ES-I3 (cell line): Measurements from ENCODE around the gene ZNF608.

Experiments used
- H3K36me3 ChIP-seq: 2 replicates; pipeline ENCODE4 v1.6.1; 2013; ENCODE audit warnings: mild to moderate bottlenecking, low read length, control low read depth, moderate library complexity; ENCODE audit not compliant: insufficient read depth
- H3K4me1 ChIP-seq: 2 replicates; pipeline ENCODE4 v1.6.1; 2013; ENCODE audit warnings: mild to moderate bottlenecking, control low read depth, low read length; ENCODE audit not compliant: insufficient read depth
- H3K9ac ChIP-seq: 2 replicates; pipeline ENCODE4 v1.6.1; 2013; ENCODE audit warnings: low read depth, mild to moderate bottlenecking, low read length, moderate library complexity
- H3K9me3 ChIP-seq: 2 replicates; pipeline ENCODE4 v1.6.1; 2013; ENCODE audit warnings: mild to moderate bottlenecking, low read length, moderate library complexity; ENCODE audit not compliant: control insufficient read depth, insufficient read depth

The ZNF608 gene

DNA sequence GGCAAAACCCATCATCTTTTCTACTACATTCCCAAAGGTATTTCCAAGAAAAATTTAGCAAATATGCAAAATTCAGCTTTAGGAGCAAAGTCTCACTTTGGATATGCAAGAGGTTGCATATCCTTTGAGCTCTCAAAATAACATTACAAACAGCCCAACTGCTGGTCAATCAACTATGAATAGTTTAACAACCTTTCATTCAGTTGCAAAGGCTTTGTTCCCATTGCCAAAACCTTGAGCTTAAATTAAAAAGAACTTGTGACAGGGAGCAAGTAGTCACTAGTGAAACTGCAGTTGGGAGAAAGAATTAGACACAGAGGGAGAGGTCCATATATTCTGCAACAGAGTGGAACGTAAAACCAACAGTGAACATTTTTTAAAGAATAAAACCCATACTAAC is 8.8 kb downstream of the ZNF608 start:
- H3K9ac ChIP-seq = no peak overlapping the region
- peaks cover 12% of the 10 kb centered on the region for H3K9me3 ChIP-seq
- no peaks in the 10 kb centered on the region for H3K36me3 ChIP-seq
- peaks cover 69% of the 10 kb centered on the region for H3K4me1 ChIP-seq

DNA sequence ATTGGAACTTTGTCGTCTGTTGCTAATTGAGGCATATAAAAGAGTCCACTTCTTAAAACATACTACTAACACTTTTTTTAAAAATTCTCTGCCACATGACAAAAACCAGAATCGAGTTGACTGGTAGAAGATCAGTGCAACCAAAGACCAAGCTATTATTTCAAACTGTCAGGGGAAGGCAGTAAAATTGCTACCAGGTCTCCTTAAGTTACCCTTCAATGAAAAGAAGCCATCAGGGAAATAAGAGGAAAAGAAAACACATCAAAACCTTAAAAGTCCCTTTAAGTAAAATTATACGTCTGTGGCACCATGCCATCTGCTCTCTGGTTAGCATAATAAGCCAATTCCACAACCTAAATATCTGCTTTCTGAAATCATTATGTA is 9.6 kb downstream of the ZNF608 start:
- Histone ChIP-seq H3K9me3 (peaks cover 8% of the 10 kb centered on the region), H3K9ac (peak overlapping the region; percentile 23; the same call in 1 of the 2 replicates), H3K36me3 (no peaks in the 10 kb centered on the region), H3K4me1 (peaks cover 70% of the 10 kb centered on the region)

DNA sequence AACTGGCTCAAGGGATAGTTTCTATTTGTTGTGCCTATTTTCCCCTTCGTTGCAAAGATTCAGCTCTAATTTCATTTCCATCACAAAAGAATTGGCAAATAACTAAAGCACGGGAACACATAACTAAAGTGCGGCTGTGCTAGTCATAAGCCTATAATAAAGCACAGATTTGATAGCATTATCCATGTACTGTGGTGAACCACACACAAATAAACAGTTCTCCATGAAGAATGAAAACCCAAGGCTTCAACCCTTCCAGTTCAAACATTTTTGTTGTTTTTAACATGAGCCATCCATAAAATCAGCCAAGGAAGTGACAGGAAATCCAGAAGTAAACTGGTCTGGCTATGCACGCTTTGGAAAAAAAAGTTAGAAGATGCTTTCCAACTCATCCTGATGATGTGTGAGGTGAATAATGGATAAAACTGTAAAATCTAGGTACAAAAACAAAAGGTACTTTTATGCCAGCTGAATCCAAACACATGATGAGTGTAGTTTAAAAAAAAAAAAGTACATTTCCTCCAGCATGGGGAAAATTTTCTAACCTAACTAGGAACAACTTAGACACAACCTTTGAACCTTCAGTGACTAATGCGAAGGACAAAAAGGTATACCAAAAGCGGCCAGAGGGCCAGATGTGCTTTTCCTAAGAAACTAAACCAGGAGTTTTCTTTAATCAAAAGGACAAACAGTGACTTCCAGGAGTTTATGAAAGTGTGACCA is 10.2 kb downstream of the ZNF608 start:
- Histone ChIP-seq H3K4me1 (peaks cover 68% of the 10 kb centered on the region), H3K36me3 (no peaks in the 10 kb centered on the region), H3K9me3 (peaks cover 4% of the 10 kb centered on the region; the same call in 1 of the 2 replicates), H3K9ac (peak overlapping the region; percentile 23; the same call in 1 of the 2 replicates)

DNA sequence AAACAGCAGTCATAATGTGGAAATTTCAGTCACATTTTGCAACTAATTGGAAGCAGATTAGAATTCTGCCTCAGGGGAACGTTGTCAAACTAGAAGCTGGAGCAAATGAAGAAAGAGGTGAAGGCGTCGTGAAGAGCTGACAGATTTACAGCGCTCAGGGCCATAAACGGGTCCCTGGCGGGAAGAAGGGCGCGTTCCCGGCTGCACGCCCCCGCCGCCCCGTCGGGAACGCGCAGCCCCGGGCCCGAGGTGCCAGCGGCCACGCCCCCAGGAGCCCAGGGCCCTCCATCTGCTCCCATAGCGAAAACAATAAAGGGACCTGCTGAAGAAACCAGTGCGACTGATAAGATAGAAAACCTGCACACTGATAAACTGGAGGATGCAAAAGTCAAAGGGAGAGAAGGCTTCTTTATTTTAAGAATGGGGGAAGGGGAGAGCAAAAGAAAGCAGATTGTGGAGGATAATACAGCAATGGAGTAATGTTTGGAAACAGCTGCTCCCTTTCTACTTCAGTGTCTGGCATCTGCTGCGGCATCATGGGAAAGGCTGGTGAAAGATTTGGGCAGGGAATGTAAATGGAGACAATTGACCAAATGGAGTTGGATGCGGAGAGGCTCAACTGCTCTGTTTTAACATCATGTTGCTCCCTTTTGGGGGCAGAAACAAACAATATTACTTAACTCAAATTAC is 11.1 kb downstream of the ZNF608 start:
- H3K36me3 ChIP-seq = no peaks in the 10 kb centered on the region
- H3K9me3 ChIP-seq = no peaks in the 10 kb centered on the region
- peak overlapping the region; percentile 44; the same call in 1 of the 2 replicates for H3K9ac ChIP-seq
- peaks cover 74% of the 10 kb centered on the region for H3K4me1 ChIP-seq

DNA sequence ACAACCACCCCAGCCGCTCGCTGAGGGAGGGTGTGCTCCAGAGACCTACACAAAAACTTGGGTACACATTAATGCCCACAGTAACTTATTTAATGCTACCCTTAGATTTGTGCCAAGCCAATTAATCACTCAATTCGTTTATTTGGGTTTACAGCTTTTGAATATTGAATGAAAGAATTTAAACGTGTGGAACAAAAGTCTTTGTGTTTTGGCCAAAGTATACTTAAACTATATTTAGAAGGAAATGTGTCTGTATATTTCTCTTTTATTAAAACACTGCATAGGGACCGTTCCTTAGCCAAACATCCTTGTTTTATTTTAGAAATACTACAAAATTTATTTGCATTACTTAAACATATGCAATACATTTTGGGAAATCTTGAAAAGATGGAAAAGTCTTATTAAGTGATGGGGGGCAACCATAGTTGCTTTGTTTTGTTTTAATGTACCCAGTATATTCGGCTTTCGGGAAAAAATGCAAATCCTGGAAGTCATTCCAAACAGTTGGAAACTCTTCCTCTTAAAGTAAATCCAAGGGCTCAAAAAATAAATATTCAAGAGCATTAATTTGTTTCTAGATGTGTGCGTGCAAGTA is 11.8 kb downstream of the ZNF608 start:
- peaks cover 79% of the 10 kb centered on the region for H3K4me1 ChIP-seq

DNA sequence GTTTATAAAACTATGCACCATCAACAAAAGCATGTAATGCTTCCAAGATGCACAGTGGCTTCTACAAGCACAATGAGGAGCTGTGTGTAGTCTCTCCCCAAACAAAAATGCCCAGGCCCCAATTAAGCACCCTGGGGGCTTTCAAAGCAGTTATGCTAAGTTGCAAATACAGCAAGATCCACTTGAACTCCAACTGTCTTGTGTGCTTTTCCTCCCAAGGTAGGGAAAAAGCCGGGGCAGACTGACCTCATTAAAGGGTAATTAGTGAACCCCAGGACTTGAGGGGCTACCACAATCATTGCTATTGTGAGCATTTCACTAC is 13.1 kb downstream of the ZNF608 start:
- Histone ChIP-seq H3K9me3 (no peaks in the 10 kb centered on the region), H3K9ac (no peak overlapping the region), H3K4me1 (peaks cover 73% of the 10 kb centered on the region), H3K36me3 (no peaks in the 10 kb centered on the region)

More for the DNA sequence above, 11.8 kb downstream of the ZNF608 start:
- Histone ChIP-seq H3K36me3 (no peaks in the 10 kb centered on the region), H3K9ac (peak overlapping the region; percentile 44; the same call in 1 of the 2 replicates), H3K9me3 (no peaks in the 10 kb centered on the region)

DNA sequence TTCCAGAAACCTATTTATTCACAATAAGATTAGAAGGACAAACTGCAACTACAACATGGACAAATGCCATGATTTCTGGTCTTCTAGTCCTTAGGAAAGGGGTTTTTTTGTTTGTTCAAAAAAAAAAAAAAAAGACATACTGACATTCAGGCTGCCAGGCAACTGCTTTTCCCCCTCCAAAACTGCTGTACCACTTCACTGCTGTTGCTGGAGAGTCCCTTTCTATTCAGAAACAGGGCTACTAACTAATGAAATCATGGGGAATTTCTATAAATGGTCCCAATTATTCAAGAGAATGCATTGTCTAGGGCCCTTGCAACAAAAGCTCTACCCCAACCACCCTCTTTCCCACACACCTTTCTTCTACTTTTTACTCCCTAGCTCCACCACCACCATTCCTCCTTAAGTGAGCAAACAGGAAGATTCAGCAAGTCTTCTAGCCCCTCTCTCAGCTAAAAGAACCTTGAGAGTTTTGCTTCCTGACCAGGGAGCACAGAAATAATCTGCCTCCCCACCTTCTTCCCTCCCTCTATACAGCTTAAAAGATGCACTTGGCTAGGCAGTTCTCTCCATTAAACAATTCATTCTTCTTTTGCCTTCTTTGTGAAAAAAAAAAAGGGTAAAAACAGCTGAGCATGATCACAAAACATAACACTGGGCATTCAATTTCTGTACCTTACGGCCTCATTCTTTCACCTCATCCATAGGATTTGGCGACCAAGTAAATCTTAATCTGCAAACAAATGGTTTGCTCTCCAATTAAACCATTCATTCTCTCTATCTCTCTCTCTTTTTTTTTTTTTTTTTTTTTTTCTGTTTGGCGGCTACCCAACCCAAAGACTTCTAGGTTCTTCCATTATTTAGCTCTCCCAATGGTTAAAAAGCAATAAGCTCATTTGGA is 13.8 kb downstream of the ZNF608 start:
- Histone ChIP-seq H3K9ac (0 out of 2 replicates have a peak overlapping the region, but pooled peaks have one; percentile 6), H3K36me3 (no peaks in the 10 kb centered on the region), H3K9me3 (no peaks in the 10 kb centered on the region), H3K4me1 (peaks cover 68% of the 10 kb centered on the region)

DNA sequence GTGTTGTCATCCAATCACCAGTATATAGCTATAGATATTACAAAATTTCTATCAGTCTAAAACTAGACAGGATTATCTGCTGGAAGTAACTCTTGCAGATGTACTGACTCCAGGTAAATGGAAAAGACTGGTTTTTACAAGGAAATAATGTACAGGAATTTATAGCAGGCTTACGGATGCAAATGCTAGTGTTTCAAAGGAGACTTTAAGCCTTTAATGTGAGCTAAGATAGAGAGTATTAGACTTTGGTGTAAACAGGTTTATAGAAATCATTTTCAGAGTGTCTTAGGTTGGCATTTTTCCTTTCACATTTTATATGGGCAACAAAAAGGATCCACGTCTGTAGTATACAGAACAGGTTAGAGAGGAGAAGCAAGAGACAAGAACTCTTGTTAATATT is 16.1 kb downstream of the ZNF608 start:
- peaks cover 50% of the 10 kb centered on the region for H3K4me1 ChIP-seq
- no peak overlapping the region for H3K9ac ChIP-seq
- H3K36me3 ChIP-seq = no peaks in the 10 kb centered on the region
- no peaks in the 10 kb centered on the region for H3K9me3 ChIP-seq

DNA sequence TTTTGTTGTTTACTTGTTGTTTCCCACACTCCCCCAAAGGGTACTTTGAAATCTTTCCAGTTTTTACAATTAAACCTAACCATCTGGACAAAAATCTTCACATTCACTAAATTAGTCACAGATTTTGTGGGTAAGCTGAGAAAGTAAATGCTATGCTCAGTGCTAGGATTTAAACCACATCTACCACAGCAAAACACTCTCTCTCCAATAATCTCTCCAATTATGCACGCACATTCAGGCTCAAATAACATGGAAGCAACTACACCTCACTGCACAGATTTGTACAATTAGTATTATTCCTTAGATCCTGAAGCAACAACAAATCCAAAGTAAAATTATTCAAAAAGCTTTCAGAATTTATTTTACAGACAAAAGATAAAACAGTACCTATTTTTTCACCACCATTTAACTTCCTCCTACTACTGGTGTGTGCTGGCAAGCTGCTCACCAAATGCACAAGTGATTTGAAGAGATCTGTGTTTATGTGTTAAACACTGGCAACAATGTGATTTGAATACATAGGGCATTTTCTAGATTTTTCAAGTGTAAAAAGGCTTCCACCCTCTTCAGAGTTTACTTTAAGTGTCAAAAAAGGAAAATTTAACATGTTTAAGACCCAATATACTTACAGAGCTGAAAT is 16.6 kb downstream of the ZNF608 start:
- Histone ChIP-seq H3K4me1 (peaks cover 46% of the 10 kb centered on the region), H3K9ac (no peak overlapping the region), H3K9me3 (no peaks in the 10 kb centered on the region), H3K36me3 (no peaks in the 10 kb centered on the region)

DNA sequence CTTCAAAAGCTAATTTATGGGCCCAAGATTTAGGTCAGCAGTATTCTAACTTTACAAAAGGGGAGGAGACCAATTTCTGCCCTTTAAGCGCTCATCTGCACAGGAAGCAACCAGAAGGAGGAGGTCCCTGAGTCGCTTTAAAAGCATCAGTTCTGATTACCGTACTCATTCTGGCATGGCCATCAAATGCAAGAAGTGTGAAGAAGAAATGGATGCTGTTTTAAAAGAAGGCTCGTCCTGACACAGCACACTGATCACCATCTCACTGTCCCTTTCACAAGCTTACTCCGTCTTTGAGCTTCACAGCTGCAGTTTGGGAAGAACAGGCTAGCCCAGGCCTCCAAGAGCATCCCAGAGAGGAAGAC is 17.5 kb downstream of the ZNF608 start:
- no peak overlapping the region for H3K9ac ChIP-seq
- peaks cover 38% of the 10 kb centered on the region for H3K4me1 ChIP-seq
- no peaks in the 10 kb centered on the region for H3K9me3 ChIP-seq
- H3K36me3 ChIP-seq = no peaks in the 10 kb centered on the region

DNA sequence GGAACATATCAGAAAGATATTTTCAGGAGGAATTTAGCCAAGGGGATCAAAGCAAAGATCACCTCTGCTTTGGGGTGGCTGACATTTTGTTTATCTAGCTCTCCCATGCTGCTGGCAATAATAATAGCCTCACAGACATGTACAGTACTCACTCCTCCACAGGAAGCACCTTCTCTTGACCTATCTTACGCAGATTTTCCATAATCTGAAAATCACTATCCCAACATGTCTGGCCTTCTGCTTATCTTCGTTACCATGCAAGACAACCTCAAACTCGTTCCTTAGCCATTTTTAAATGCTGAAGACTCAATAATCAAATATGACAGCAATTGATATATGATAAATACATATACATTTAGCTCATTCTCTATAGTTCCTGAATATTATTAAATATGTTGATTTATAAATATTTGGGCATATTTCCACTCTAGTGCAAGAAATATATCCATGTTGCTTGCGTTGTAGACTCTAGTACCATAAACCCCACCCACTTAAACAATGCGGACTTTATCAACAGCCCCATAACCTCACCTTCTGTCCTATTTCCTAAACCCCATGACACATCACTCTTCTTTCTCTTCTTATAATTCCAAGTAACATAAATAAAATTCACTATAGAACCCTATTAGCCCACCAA is 18.0 kb downstream of the ZNF608 start:
- Histone ChIP-seq H3K4me1 (peaks cover 34% of the 10 kb centered on the region), H3K9me3 (no peaks in the 10 kb centered on the region), H3K36me3 (no peaks in the 10 kb centered on the region), H3K9ac (no peak overlapping the region)

DNA sequence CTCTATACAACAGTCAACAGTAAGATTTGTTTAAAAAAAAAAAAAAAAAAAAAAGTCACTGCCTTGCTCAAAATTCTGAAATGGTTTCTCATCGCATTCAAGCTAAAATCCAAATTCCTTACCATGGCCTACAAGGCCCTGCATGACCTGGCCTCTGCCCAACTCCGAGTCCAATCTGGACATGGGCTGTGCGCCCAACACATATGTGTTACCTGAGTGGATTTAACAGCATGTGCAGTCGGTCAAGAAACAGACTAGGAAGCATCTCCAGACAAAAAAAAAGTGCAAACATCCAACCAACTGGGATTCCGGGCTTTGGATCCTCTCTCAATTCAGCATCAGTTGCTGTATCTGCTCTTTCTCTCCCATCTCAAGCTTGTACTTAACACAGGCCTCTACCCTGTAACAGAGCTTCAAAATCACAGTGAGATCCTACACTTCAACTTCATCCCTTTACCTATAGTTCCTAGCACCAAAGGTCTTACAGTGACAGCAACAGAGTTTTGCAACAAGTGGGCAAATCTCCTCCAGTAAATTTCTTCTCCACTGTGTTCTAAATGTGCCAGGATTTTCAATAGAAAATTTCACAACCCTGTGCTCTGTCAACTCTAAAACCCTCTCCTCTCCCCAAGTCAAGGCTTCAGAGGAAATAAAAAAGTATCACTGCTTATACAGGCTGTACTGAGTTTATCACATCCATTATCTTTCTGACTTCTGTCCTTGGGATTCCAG is 19.6 kb downstream of the ZNF608 start:
- peaks cover 29% of the 10 kb centered on the region for H3K4me1 ChIP-seq
- no peaks in the 10 kb centered on the region for H3K9me3 ChIP-seq
- no peaks in the 10 kb centered on the region for H3K36me3 ChIP-seq
- no peak overlapping the region for H3K9ac ChIP-seq

DNA sequence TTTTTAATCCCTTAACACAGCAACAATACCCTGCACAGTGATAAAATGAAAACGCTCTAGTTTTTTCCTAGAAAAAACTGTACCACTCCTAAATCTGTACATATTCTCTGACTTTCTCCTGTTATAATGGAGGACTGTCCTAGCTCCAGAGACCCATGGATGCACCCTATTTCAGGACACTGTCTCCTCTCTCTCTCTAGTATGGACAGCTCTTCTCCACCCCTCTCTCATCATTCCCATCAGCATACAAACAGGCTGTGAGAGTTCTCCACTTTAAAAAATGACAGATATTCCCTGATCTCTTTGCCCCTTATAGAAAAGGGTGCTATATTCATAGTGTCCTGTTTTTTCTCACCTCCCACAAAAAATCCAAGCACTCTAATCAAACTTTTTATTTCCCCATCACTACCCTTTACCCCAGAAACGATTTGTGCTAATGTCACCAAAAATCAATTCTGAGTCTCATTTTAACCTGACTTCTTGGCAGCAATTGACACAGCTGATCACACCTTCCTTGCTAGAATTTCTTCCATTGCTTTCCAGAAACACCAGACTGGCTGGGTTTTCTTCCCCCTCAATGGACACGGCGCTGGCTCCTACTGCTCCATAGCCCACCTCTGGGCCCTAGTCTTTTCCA is 20.7 kb downstream of the ZNF608 start:
- Histone ChIP-seq H3K4me1 (peaks cover 34% of the 10 kb centered on the region), H3K36me3 (no peaks in the 10 kb centered on the region), H3K9ac (no peak overlapping the region), H3K9me3 (no peaks in the 10 kb centered on the region)
